ENCODE measurements around the gene SFXN5.

SFXN5 gene

DNA sequence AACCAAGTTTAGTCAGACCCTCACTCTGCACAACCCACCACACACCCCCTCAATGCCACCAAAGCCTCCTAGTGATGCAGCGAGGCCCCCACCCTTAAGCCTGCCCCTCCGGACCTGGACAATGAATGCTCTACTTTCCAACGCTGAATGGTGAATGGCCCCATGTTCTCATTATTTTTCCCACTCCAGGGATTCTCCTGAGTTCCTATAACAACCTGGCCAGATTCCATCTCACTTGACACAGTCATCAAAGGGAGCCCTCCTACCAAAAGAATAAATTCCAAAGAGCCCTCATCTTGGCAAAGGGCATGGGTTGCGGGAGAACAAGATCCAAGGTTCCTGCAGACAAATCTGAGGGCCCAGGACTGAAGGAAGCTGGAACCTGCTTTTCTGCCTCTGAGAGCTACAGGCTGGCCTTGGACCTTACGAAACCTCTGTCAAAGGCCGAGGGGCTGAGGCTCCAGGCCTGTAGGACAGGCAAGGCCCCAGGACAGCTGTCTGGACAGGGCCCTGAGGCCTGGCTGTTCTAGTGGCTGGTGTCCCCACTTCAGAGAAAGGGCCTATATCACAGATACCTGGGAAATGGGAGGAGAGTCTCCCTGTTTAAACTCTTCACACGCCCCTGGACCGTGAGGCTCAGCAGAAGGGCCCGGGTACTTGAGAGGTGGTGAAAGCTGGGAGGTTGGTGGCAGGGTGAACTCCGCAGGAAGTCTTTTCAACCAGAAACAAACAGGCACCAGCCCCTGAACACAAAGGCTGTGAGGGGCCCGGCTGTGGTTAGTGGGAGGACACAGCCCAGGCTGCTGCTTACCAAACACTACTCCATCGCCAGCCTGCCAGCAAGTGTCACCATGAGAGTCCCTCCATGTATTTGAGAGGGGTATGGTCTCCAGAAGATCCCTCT is 27.3 kb downstream of the SFXN5 start:
- Histone ChIP-seq H3K9ac (ENCODE audit: low read length) (no peak overlapping the region), H3K4me3 (ENCODE audit: low read length) (no peak overlapping the region), H3K27ac (ENCODE audit: low read depth, low read length) (no peak overlapping the region), H3K27me3 (ENCODE audit: control insufficient read depth, insufficient read depth, low read length) (no peaks in the 10 kb centered on the region), H3K4me1 (ENCODE audit: control insufficient read depth, insufficient read depth, low read length) (no peaks in the 10 kb centered on the region), H3K36me3 (ENCODE audit: control insufficient read depth, insufficient read depth, low read length) (no peaks in the 10 kb centered on the region)

- Histone ChIP-seq H3K4me1 (ENCODE audit: control insufficient read depth, insufficient read depth, low read length) (no peaks in the 10 kb centered on the region), H3K27me3 (ENCODE audit: control insufficient read depth, insufficient read depth, low read length) (no peaks in the 10 kb centered on the region), H3K4me3 (ENCODE audit: low read length) (no peak overlapping the region), H3K36me3 (ENCODE audit: control insufficient read depth, insufficient read depth, low read length) (no peaks in the 10 kb centered on the region), H3K27ac (ENCODE audit: low read depth, low read length) (no peak overlapping the region), H3K9ac (ENCODE audit: low read length) (no peak overlapping the region)
These were observed 28.2 kb downstream of the SFXN5 start for GRCh38 chr2:73043276-73043675.

- H3K4me3 ChIP-seq (ENCODE audit: low read length): no peak overlapping the region
- H3K27ac ChIP-seq (ENCODE audit: low read depth, low read length): no peak overlapping the region
- no peak overlapping the region for H3K9ac ChIP-seq (ENCODE audit: low read length)
- no peaks in the 10 kb centered on the region for H3K27me3 ChIP-seq (ENCODE audit: control insufficient read depth, insufficient read depth, low read length)
- H3K36me3 ChIP-seq (ENCODE audit: control insufficient read depth, insufficient read depth, low read length): no peaks in the 10 kb centered on the region
- H3K4me1 ChIP-seq (ENCODE audit: control insufficient read depth, insufficient read depth, low read length): no peaks in the 10 kb centered on the region
These were observed 33.4 kb downstream of the SFXN5 start for GRCh38 chr2:73037947-73038585.

GRCh38 chr2:73036766-73037165 is 34.7 kb downstream of the SFXN5 start:
- H3K9ac ChIP-seq (ENCODE audit: low read length): no peak overlapping the region
- H3K27me3 ChIP-seq (ENCODE audit: control insufficient read depth, insufficient read depth, low read length): no peaks in the 10 kb centered on the region
- H3K4me1 ChIP-seq (ENCODE audit: control insufficient read depth, insufficient read depth, low read length): no peaks in the 10 kb centered on the region
- no peaks in the 10 kb centered on the region for H3K36me3 ChIP-seq (ENCODE audit: control insufficient read depth, insufficient read depth, low read length)
- no peak overlapping the region for H3K4me3 ChIP-seq (ENCODE audit: low read length)
- H3K27ac ChIP-seq (ENCODE audit: low read depth, low read length): no peak overlapping the region

- H3K27me3 ChIP-seq (ENCODE audit: control insufficient read depth, insufficient read depth, low read length): no peaks in the 10 kb centered on the region
- H3K9ac ChIP-seq (ENCODE audit: low read length): no peak overlapping the region
- H3K27ac ChIP-seq (ENCODE audit: low read depth, low read length): no peak overlapping the region
- no peaks in the 10 kb centered on the region for H3K4me1 ChIP-seq (ENCODE audit: control insufficient read depth, insufficient read depth, low read length)
- no peaks in the 10 kb centered on the region for H3K36me3 ChIP-seq (ENCODE audit: control insufficient read depth, insufficient read depth, low read length)
- no peak overlapping the region for H3K4me3 ChIP-seq (ENCODE audit: low read length)
These were observed 35.4 kb downstream of the SFXN5 start for GRCh38 chr2:73035899-73036711.

GRCh38 chr2:73034661-73035375 is 36.7 kb downstream of the SFXN5 start:
- H3K4me3 ChIP-seq (ENCODE audit: low read length): no peak overlapping the region
- no peak overlapping the region for H3K9ac ChIP-seq (ENCODE audit: low read length)
- H3K27me3 ChIP-seq (ENCODE audit: control insufficient read depth, insufficient read depth, low read length): no peaks in the 10 kb centered on the region
- no peaks in the 10 kb centered on the region for H3K4me1 ChIP-seq (ENCODE audit: control insufficient read depth, insufficient read depth, low read length)
- no peaks in the 10 kb centered on the region for H3K36me3 ChIP-seq (ENCODE audit: control insufficient read depth, insufficient read depth, low read length)
- H3K27ac ChIP-seq (ENCODE audit: low read depth, low read length): no peak overlapping the region

GRCh38 chr2:73033766-73034381 is 37.6 kb downstream of the SFXN5 start:
- Histone ChIP-seq H3K9ac (ENCODE audit: low read length) (no peak overlapping the region), H3K27me3 (ENCODE audit: control insufficient read depth, insufficient read depth, low read length) (no peaks in the 10 kb centered on the region), H3K36me3 (ENCODE audit: control insufficient read depth, insufficient read depth, low read length) (no peaks in the 10 kb centered on the region), H3K27ac (ENCODE audit: low read depth, low read length) (no peak overlapping the region), H3K4me1 (ENCODE audit: control insufficient read depth, insufficient read depth, low read length) (no peaks in the 10 kb centered on the region), H3K4me3 (ENCODE audit: low read length) (no peak overlapping the region)

GRCh38 chr2:73033142-73033765 is 38.3 kb downstream of the SFXN5 start:
- Histone ChIP-seq H3K27ac (ENCODE audit: low read depth, low read length) (no peak overlapping the region), H3K9ac (ENCODE audit: low read length) (no peak overlapping the region), H3K36me3 (ENCODE audit: control insufficient read depth, insufficient read depth, low read length) (no peaks in the 10 kb centered on the region), H3K4me1 (ENCODE audit: control insufficient read depth, insufficient read depth, low read length) (no peaks in the 10 kb centered on the region), H3K4me3 (ENCODE audit: low read length) (no peak overlapping the region), H3K27me3 (ENCODE audit: control insufficient read depth, insufficient read depth, low read length) (no peaks in the 10 kb centered on the region)

- Histone ChIP-seq H3K4me1 (ENCODE audit: control insufficient read depth, insufficient read depth, low read length) (no peaks in the 10 kb centered on the region), H3K4me3 (ENCODE audit: low read length) (no peak overlapping the region), H3K36me3 (ENCODE audit: control insufficient read depth, insufficient read depth, low read length) (no peaks in the 10 kb centered on the region), H3K9ac (ENCODE audit: low read length) (no peak overlapping the region), H3K27me3 (ENCODE audit: control insufficient read depth, insufficient read depth, low read length) (no peaks in the 10 kb centered on the region), H3K27ac (ENCODE audit: low read depth, low read length) (no peak overlapping the region)
These were observed 38.8 kb downstream of the SFXN5 start for GRCh38 chr2:73032702-73033097.

DNA sequence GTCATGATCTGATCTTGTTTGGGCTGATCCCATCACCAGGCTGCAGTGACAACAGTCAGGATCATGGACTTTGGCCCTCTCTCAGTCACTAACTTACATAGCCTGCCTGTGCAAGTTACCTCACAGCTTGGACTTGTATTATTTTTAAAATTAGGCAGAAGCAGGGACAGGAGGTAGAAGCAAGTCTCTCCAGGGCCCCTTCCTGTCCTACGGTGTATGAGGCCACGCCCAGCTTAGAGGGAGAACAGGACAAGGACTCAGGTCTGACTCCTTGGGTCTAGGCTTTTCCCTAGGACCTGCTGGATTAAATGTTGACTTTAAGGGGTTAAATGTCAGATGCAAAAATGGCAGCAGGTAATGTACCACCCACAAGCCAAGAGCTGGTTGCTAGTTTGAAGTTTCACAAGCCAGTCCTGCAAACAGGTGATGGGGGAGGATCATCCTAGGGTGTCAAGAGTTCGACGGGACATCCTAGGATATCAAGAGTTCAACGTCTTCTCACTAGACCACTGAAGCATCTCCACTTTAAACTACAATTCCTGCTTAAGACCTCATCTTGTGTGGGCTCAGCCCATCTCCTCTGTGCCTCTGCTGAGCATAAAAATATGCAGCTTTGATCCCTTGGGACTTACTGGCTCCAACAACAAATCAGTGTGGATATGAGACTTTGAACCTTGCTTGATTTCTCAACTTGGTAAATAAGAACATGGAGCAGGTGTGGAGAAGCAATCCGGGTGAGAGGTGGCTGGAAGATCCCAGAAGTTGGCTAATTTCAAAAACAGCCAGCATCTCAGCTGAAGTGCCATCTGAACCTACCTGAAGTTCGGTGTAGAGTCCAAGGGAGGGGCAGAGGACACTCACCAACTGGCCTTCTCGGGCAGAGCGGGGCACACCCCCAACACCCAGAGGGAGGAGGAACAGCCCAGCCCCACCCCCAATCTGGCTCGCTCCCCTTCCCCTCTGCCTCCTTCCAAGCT is 39.5 kb downstream of the SFXN5 start:
- Histone ChIP-seq H3K4me1 (ENCODE audit: control insufficient read depth, insufficient read depth, low read length) (no peaks in the 10 kb centered on the region), H3K27ac (ENCODE audit: low read depth, low read length) (no peak overlapping the region), H3K27me3 (ENCODE audit: control insufficient read depth, insufficient read depth, low read length) (no peaks in the 10 kb centered on the region), H3K4me3 (ENCODE audit: low read length) (no peak overlapping the region), H3K9ac (ENCODE audit: low read length) (no peak overlapping the region), H3K36me3 (ENCODE audit: control insufficient read depth, insufficient read depth, low read length) (no peaks in the 10 kb centered on the region)
